Measurements from ENCODE around the gene MXD3.

GRCh38 chr5:177343777-177344176 is 32.1 kb upstream of the MXD3 start:
- TF ChIP-seq CTCF (IDR thresholded peaks at IDR 0.05; ENCODE audit: extremely low read depth in 1 of 2, insufficient read depth in 1 of 2, low read depth in 1 of 2, low read length in 2 of 2) (no peak), EZH2 (IDR thresholded peaks at IDR 0.05; ENCODE audit: borderline replicate concordance, low read depth, low read length, severe bottlenecking) (no peak), POLR2AphosphoS5 (IDR thresholded peaks at IDR 0.05; ENCODE audit: insufficient read depth, low read depth, low read length) (no peak), JUN (IDR thresholded peaks at IDR 0.05; ENCODE audit: borderline replicate concordance, insufficient read depth, insufficient read length, low read depth) (no peak), POLR2A (IDR thresholded peaks at IDR 0.05; ENCODE audit: low read depth, low read length) (no peak), MYC (IDR thresholded peaks at IDR 0.05; ENCODE audit: low read depth, low read length) (no peak), GATA2 (IDR thresholded peaks at IDR 0.05; ENCODE audit: insufficient read depth, insufficient read length, low read depth, low read length) (no peak), FOS (IDR thresholded peaks at IDR 0.05; ENCODE audit: borderline replicate concordance, insufficient read depth, low read length) (no peak)

All from endothelial cell of umbilical vein (primary cell).